Measurements from ENCODE around the gene ADH7.
A peak's percentile ranks its signal among the peaks of the same experiment; 100 is the strongest.

The ADH7 gene

GRCh38 chr4:99462875-99463464 is 27.8 kb upstream of the ADH7 start:
- H3K9ac ChIP-seq (ENCODE audit: low read depth, low read length, poor library complexity): no peak overlapping the region
- peaks cover 4 to 8% of the 10 kb centered on the region in 2 donors for H3K4me1 ChIP-seq (ENCODE audit: control insufficient read depth in 2 of 2, insufficient read depth in 1 of 2, low read depth in 1 of 2, low read length in 2 of 2)
- no peak overlapping the region for H2BK12ac ChIP-seq (ENCODE audit: low read length)
- no peaks in the 10 kb centered on the region for H3K79me1 ChIP-seq (ENCODE audit: low read depth, low read length)
- no peak overlapping the region for H4K8ac ChIP-seq (ENCODE audit: low read depth, low read length)
- H3K27ac ChIP-seq (replicated peaks; ENCODE audit: low read length): no peak overlapping the region
- no peak overlapping the region for H3K4me3 ChIP-seq (ENCODE audit: low read length in 2 of 2)
- no peak overlapping the region for H2BK15ac ChIP-seq (ENCODE audit: low read length)
- H3K9me3 ChIP-seq (replicated peaks in 1 of 2; ENCODE audit: control insufficient read depth in 2 of 2, insufficient read depth in 1 of 2, low read depth in 1 of 2, low read length in 2 of 2): no peaks in the 10 kb centered on the region
- no peak overlapping the region for H3K4ac ChIP-seq (ENCODE audit: low read length)
- no peak overlapping the region for H2AK5ac ChIP-seq (ENCODE audit: low read depth, low read length)
- DNase-seq (ENCODE audit: low spot score): peak; percentile 54
- no peak overlapping the region for H3K4me2 ChIP-seq (ENCODE audit: insufficient read depth, low read length, poor library complexity, severe bottlenecking)
- no peak overlapping the region for H2AFZ ChIP-seq (ENCODE audit: low read length)
- H3K23ac ChIP-seq (ENCODE audit: low read depth, low read length, poor library complexity): no peak overlapping the region
- no CpG with 5 or more reads among the region's 4 CpGs for whole genome bisulfite sequencing, 2 donors (ENCODE audit: extremely low coverage in 2 of 2, insufficient read length in 2 of 2, insufficient replicate concordance in 1 of 2)
- no peaks in the 10 kb centered on the region for H3K27me3 ChIP-seq (ENCODE audit: control insufficient read depth in 3 of 3, insufficient read depth in 3 of 3, low read depth in 1 of 3, low read length in 3 of 3)
- H3K18ac ChIP-seq (ENCODE audit: low read length): no peak overlapping the region
- no peak overlapping the region for H2BK5ac ChIP-seq (ENCODE audit: low read length)
- no peak overlapping the region for H4K91ac ChIP-seq (ENCODE audit: low read depth, low read length, poor library complexity)
- no peak overlapping the region for H2BK120ac ChIP-seq (ENCODE audit: low read depth, low read length)
- H3K14ac ChIP-seq (ENCODE audit: low read length): no peak overlapping the region
- H3K36me3 ChIP-seq (replicated peaks in 1 of 2; ENCODE audit: control insufficient read depth in 2 of 2, insufficient read depth in 2 of 2, low read length in 2 of 2): no peaks in the 10 kb centered on the region

DNA sequence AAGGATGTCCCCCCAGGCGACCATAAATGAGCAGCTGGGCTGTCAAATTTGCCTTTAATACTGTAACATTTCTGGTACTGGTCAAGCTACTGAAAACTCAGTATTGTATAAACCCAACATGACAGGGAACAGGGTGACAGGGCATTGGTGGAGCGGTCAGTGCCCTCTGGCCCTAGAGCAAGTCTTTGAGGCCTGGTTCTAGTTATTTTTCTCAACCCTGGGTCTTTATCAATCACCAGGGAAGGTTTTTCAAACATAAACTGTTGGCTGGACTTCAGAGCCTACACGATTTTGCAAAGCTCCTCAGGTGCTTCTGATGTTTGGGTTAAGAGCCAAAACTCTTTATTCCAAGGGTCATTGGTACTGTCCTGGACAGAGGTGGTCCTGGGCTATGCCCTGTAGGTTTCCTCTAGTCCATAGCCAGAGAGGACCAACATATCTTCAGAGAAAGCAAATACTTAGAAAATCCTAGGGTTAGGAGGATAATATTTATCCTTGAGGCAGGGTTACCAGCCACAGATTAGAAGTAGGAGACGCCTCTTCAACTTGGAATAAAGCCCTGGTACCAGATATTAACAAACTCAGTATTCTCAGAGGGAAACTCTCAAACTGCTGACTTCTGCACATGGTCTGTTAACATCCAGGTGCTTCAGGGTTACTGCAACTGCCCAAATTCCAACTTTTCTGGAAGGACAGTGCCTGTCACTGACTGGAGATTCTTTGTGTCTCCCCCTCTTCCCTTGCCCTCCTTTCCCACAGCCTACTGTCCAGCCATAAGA is 26.7 kb upstream of the ADH7 start:
- no peak overlapping the region for H2BK15ac ChIP-seq (ENCODE audit: low read length)
- DNase-seq (ENCODE audit: low spot score): no peak
- no peak overlapping the region for H2BK5ac ChIP-seq (ENCODE audit: low read length)
- no peak overlapping the region for H3K18ac ChIP-seq (ENCODE audit: low read length)
- H3K9me3 ChIP-seq (replicated peaks in 1 of 2; ENCODE audit: control insufficient read depth in 2 of 2, insufficient read depth in 1 of 2, low read depth in 1 of 2, low read length in 2 of 2): no peaks in the 10 kb centered on the region
- H3K14ac ChIP-seq (ENCODE audit: low read length): no peak overlapping the region
- no CpG with 5 or more reads among the region's 4 CpGs for WGBS, 2 donors (ENCODE audit: extremely low coverage in 2 of 2, insufficient read length in 2 of 2, insufficient replicate concordance in 1 of 2)
- H3K4ac ChIP-seq (ENCODE audit: low read length): no peak overlapping the region
- H2BK120ac ChIP-seq (ENCODE audit: low read depth, low read length): no peak overlapping the region
- no peaks in the 10 kb centered on the region for H3K36me3 ChIP-seq (replicated peaks in 1 of 2; ENCODE audit: control insufficient read depth in 2 of 2, insufficient read depth in 2 of 2, low read length in 2 of 2)
- no peak overlapping the region for H2AFZ ChIP-seq (ENCODE audit: low read length)
- no peak overlapping the region for H4K8ac ChIP-seq (ENCODE audit: low read depth, low read length)
- H3K79me1 ChIP-seq (ENCODE audit: low read depth, low read length): no peaks in the 10 kb centered on the region
- no peak overlapping the region for H2AK5ac ChIP-seq (ENCODE audit: low read depth, low read length)
- H3K4me3 ChIP-seq (ENCODE audit: low read length in 2 of 2): no peak overlapping the region
- no peak overlapping the region for H3K9ac ChIP-seq (ENCODE audit: low read depth, low read length, poor library complexity)
- H3K27ac ChIP-seq (replicated peaks; ENCODE audit: low read length): no peak overlapping the region
- H3K4me2 ChIP-seq (ENCODE audit: insufficient read depth, low read length, poor library complexity, severe bottlenecking): no peak overlapping the region
- no peak overlapping the region for H3K23ac ChIP-seq (ENCODE audit: low read depth, low read length, poor library complexity)
- H2BK12ac ChIP-seq (ENCODE audit: low read length): no peak overlapping the region
- no peaks in the 10 kb centered on the region for H3K27me3 ChIP-seq (ENCODE audit: control insufficient read depth in 3 of 3, insufficient read depth in 3 of 3, low read depth in 1 of 3, low read length in 3 of 3)
- peaks cover 0 to 4% of the 10 kb centered on the region in 2 donors for H3K4me1 ChIP-seq (ENCODE audit: control insufficient read depth in 2 of 2, insufficient read depth in 1 of 2, low read depth in 1 of 2, low read length in 2 of 2)
- no peak overlapping the region for H4K91ac ChIP-seq (ENCODE audit: low read depth, low read length, poor library complexity)

GRCh38 chr4:99459546-99460042 is 24.5 kb upstream of the ADH7 start:
- Histone ChIP-seq H2BK120ac (ENCODE audit: low read depth, low read length) (no peak overlapping the region), H3K36me3 (replicated peaks in 1 of 2; ENCODE audit: control insufficient read depth in 2 of 2, insufficient read depth in 2 of 2, low read length in 2 of 2) (no peaks in the 10 kb centered on the region), H3K79me1 (ENCODE audit: low read depth, low read length) (no peaks in the 10 kb centered on the region), H2AFZ (ENCODE audit: low read length) (no peak overlapping the region), H3K27ac (replicated peaks; ENCODE audit: low read length) (no peak overlapping the region), H3K4me2 (ENCODE audit: insufficient read depth, low read length, poor library complexity, severe bottlenecking) (no peak overlapping the region), H3K9ac (ENCODE audit: low read depth, low read length, poor library complexity) (no peak overlapping the region), H3K18ac (ENCODE audit: low read length) (no peak overlapping the region), H3K27me3 (ENCODE audit: control insufficient read depth in 3 of 3, insufficient read depth in 3 of 3, low read depth in 1 of 3, low read length in 3 of 3) (no peaks in the 10 kb centered on the region), H2BK12ac (ENCODE audit: low read length) (no peak overlapping the region), H3K4ac (ENCODE audit: low read length) (no peak overlapping the region), H3K14ac (ENCODE audit: low read length) (no peak overlapping the region), H3K9me3 (replicated peaks in 1 of 2; ENCODE audit: control insufficient read depth in 2 of 2, insufficient read depth in 1 of 2, low read depth in 1 of 2, low read length in 2 of 2) (no peaks in the 10 kb centered on the region), H2BK5ac (ENCODE audit: low read length) (no peak overlapping the region), H3K23ac (ENCODE audit: low read depth, low read length, poor library complexity) (no peak overlapping the region), H4K91ac (ENCODE audit: low read depth, low read length, poor library complexity) (no peak overlapping the region), H3K4me3 (ENCODE audit: low read length in 2 of 2) (no peak overlapping the region), H2AK5ac (ENCODE audit: low read depth, low read length) (no peak overlapping the region), H2BK15ac (ENCODE audit: low read length) (no peak overlapping the region), H3K4me1 (ENCODE audit: control insufficient read depth in 2 of 2, insufficient read depth in 1 of 2, low read depth in 1 of 2, low read length in 2 of 2) (peaks cover 0 to 4% of the 10 kb centered on the region in 2 donors), H4K8ac (ENCODE audit: low read depth, low read length) (no peak overlapping the region)
- no peak for DNase-seq (ENCODE audit: low spot score)
- no CpG with 5 or more reads among the region's 5 CpGs for whole genome bisulfite sequencing, 2 donors (ENCODE audit: extremely low coverage in 2 of 2, insufficient read length in 2 of 2, insufficient replicate concordance in 1 of 2)

GRCh38 chr4:99458911-99459447 is 23.8 kb upstream of the ADH7 start:
- Histone ChIP-seq H2BK120ac (ENCODE audit: low read depth, low read length) (no peak overlapping the region), H3K9me3 (replicated peaks in 1 of 2; ENCODE audit: control insufficient read depth in 2 of 2, insufficient read depth in 1 of 2, low read depth in 1 of 2, low read length in 2 of 2) (no peaks in the 10 kb centered on the region), H2BK12ac (ENCODE audit: low read length) (no peak overlapping the region), H3K4ac (ENCODE audit: low read length) (no peak overlapping the region), H2AFZ (ENCODE audit: low read length) (no peak overlapping the region), H3K9ac (ENCODE audit: low read depth, low read length, poor library complexity) (no peak overlapping the region), H3K4me3 (ENCODE audit: low read length in 2 of 2) (no peak overlapping the region), H3K23ac (ENCODE audit: low read depth, low read length, poor library complexity) (no peak overlapping the region), H3K36me3 (replicated peaks in 1 of 2; ENCODE audit: control insufficient read depth in 2 of 2, insufficient read depth in 2 of 2, low read length in 2 of 2) (no peaks in the 10 kb centered on the region), H4K91ac (ENCODE audit: low read depth, low read length, poor library complexity) (no peak overlapping the region), H3K4me2 (ENCODE audit: insufficient read depth, low read length, poor library complexity, severe bottlenecking) (no peak overlapping the region), H3K4me1 (ENCODE audit: control insufficient read depth in 2 of 2, insufficient read depth in 1 of 2, low read depth in 1 of 2, low read length in 2 of 2) (peaks cover 0 to 4% of the 10 kb centered on the region in 2 donors), H2AK5ac (ENCODE audit: low read depth, low read length) (no peak overlapping the region), H3K79me1 (ENCODE audit: low read depth, low read length) (no peaks in the 10 kb centered on the region), H3K14ac (ENCODE audit: low read length) (no peak overlapping the region), H2BK5ac (ENCODE audit: low read length) (no peak overlapping the region), H2BK15ac (ENCODE audit: low read length) (no peak overlapping the region), H3K18ac (ENCODE audit: low read length) (no peak overlapping the region), H3K27ac (replicated peaks; ENCODE audit: low read length) (no peak overlapping the region), H4K8ac (ENCODE audit: low read depth, low read length) (no peak overlapping the region), H3K27me3 (ENCODE audit: control insufficient read depth in 3 of 3, insufficient read depth in 3 of 3, low read depth in 1 of 3, low read length in 3 of 3) (no peaks in the 10 kb centered on the region)
- DNase-seq (ENCODE audit: low spot score): no peak
- WGBS, 2 donors (ENCODE audit: extremely low coverage in 2 of 2, insufficient read length in 2 of 2, insufficient replicate concordance in 1 of 2): no CpG with 5 or more reads among the region's 6 CpGs
